GM12865 (cell line): ENCODE data around the gene MSANTD3.

Experiments
- DNase-seq: peaks from one replicate; pipeline ENCODE4 v3.0.0; 2010; ENCODE audit warnings: low read depth
- H3K4me3 ChIP-seq: 2 replicates; pipeline ENCODE4 v1.5.1; 2011; ENCODE audit warnings: mild to moderate bottlenecking, low read depth, low read length, control low read depth
- TF ChIP-seq, protein P1 (sequence below): IDR thresholded peaks from 2 replicates; pipeline ENCODE4 v1.5.1; 2011; ENCODE audit warnings: low read length, control low read depth, low read depth, inconsistent platforms; ENCODE audit not compliant: insufficient read depth; ENCODE audit errors: missing control alignments

Gene MSANTD3

GRCh38 chr9:100441911-100442361 lies 15.0 kb downstream of the MSANTD3 start:
- H3K4me3 ChIP-seq: no peak overlapping the region
- no peak for DNase-seq
- TF ChIP-seq, protein P1, sequence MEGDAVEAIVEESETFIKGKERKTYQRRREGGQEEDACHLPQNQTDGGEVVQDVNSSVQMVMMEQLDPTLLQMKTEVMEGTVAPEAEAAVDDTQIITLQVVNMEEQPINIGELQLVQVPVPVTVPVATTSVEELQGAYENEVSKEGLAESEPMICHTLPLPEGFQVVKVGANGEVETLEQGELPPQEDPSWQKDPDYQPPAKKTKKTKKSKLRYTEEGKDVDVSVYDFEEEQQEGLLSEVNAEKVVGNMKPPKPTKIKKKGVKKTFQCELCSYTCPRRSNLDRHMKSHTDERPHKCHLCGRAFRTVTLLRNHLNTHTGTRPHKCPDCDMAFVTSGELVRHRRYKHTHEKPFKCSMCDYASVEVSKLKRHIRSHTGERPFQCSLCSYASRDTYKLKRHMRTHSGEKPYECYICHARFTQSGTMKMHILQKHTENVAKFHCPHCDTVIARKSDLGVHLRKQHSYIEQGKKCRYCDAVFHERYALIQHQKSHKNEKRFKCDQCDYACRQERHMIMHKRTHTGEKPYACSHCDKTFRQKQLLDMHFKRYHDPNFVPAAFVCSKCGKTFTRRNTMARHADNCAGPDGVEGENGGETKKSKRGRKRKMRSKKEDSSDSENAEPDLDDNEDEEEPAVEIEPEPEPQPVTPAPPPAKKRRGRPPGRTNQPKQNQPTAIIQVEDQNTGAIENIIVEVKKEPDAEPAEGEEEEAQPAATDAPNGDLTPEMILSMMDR: no peak

DNA sequence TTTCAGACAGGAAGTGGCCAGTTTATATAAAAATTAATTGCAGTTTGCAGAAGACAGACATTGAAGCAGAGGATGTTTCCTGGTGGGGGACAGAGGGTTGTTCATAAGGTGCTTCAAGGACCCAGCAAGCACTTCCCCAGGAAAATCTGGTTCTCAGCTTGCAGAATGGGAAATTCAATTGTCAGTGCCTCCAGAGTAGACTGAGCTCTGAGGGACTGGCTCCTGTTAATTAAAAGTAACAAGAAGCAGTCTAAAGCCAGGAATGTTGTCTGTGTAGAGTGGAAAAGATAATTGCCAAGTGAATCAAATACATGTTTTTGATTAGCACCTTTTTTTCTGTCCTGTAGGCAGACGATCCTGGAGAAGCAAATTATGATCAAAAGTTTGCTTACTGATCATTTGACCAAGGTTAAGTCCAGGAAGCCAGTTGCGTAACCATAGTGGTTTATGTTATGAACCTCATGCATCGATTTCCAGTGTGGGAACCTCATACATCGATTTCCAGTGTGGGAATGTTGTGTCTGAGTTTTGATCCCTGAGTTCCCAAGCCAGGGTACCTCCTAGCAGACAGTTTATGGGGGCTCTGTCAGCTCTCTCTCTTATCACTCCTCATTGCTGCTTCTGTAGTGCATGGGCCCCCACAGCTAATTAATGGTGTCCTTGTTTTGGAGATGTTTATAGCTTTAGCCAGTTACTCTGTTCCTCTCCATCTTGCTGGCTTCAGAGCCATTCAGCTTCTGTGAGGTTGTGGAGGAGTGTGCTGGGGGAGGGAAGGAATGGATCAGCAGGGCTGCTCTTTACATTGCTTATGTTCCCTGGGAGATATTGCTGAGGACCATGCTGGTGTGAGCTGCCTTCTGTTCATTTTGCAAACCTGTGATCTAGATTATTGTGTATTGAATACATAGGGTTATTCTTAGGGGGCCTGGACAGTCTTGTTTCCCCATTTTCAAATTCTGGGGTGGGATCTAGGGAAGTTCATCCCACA lies 17.1 kb downstream of the MSANTD3 start:
- no peak for DNase-seq
- TF ChIP-seq, protein P1: no peak
- no peak overlapping the region for H3K4me3 ChIP-seq

DNA sequence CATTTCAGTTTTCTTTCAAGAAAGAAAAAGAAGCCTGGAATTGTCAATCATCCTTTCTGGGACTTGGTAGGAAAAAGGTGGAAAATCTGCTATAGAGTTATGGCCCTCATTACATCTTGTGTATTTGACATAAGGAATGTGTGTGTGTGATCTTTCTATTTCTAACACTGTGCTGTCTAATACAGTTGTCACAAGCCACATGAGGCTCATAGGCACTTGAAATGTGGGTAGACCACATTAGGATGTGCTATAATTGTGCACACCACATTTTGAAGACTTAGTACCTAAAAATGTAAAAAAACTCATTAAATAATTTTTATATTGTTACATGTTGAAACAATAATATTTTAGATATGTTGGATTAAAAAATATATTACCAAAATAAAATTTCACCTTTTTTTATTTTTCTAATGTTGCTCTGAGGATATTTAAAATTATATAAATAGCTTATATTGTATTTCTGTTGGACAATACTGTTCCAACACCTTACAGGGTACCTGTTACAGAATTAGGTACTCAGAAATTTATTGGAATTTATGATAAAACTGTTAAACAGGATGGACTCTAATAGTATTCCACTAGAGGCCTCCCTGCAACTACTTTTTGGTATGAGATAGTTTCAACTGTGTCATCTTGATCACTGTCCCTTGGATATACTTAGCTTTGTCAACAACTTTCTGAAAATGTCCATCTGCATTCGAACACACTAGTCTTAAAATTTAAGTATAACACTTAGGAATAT lies 18.4 kb downstream of the MSANTD3 start:
- TF ChIP-seq, protein P1: no peak
- no peak overlapping the region for H3K4me3 ChIP-seq
- DNase-seq: no peak

GRCh38 chr9:100445903-100446549 lies 19.1 kb downstream of the MSANTD3 start:
- H3K4me3 ChIP-seq: no peak overlapping the region
- no peak for DNase-seq
- TF ChIP-seq, protein P1: no peak

DNA sequence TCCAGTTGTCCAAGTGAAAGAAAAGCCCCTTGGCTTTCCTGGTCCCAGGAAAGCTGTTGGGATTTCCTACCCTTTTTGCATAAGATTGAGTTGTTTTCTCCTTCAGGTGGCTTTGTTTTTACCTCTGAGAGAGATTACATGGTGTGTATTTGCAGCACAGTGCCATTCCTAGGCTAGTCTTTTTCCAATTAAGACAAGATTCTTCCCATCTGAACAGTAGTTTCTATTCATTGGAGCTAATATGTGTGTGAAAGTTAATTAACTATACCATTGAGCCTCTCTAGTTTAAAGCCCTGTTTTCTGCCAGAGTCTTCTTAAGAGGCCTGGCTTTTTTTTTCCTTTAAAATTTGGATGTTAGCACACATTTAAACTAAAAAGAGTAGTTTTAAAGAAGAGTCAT lies 20.1 kb downstream of the MSANTD3 start:
- TF ChIP-seq, protein P1: no peak
- no peak for DNase-seq
- H3K4me3 ChIP-seq: no peak overlapping the region

DNA sequence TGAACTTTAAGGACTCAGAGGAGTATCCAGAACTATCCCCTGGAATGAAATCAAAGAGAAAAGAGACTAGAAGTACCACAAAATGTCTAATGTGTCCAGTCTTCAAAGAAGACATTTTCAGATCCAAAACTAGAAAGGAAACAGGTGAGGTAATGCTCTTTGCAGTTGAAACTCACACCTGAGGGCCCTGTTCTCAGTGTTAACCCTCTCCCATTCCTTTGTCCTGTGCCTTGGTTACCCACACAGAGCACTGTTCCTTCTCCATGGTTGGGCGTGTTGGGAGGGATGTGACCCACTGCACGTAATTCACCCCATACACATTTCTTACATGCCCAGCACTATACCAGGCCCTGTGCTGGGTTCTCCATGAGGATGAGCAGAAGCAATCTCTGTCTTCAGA lies 21.3 kb downstream of the MSANTD3 start:
- no peak overlapping the region for H3K4me3 ChIP-seq
- no peak for DNase-seq
- TF ChIP-seq, protein P1: no peak
